HCT116 (cell line): Measurements from ENCODE around the gene APBB2. TPM values are rescaled to one million over a fixed set of nuclear protein-coding genes. Genes with fewer than 3 reads are reported as not detected.

Experiments used
- ATAC-seq: fragments of 200-7000 bp; cut with Tn5 transposase; 2 replicates; pipeline ENCODE4 v1.9.1; 2020; ENCODE audit warnings: mild to moderate bottlenecking, moderate library complexity
- BruUV-seq: library from RNA; stranded (reverse); fragments of 400-500 nt; replicated peaks from 2 replicates; lab custom pipeline; 2021; lab: Mats Ljungman, UMichigan
- CTCF ChIA-PET: fragments of 300-600 bp; sonication (Branson Sonifier 250); formaldehyde crosslinking; loops from one replicate; lab custom pipeline; 2021; ENCODE audit warnings: antibody characterized with exemption; lab: Charles Lee
- POLR2A ChIA-PET: fragments of 300-600, 350-600 bp; sonication (Branson Sonifier 250); formaldehyde crosslinking; loops from one replicate; lab custom pipeline; 2021; ENCODE audit warnings: antibody characterized with exemption; lab: Charles Lee
- RAD21 ChIA-PET, 2 experiments: fragments of 300-600 bp; sonication (Branson Sonifier 250); formaldehyde crosslinking; loops; one replicate each; lab custom pipeline; 2023; ENCODE audit warnings: low total read pairs in 2 of 2; ENCODE audit not compliant: uncharacterized antibody in 2 of 2, unreplicated experiment in 2 of 2, low non-redundant PET in 1 of 2; lab: Charles Lee
- DNase-seq: peaks from one replicate; pipeline ENCODE4 v3.0.0-alpha.2; 2010; ENCODE audit warnings: low read depth, low spot score
- H2AFZ ChIP-seq: fragments of 200-600 bp; shearing (Covaris generic), sonication (generic); 2 replicates; pipeline ENCODE4 v1.6.1; 2017; ENCODE audit warnings: low read depth, mixed run types, mixed read lengths, antibody characterized with exemption, low read length; ENCODE audit not compliant: poor library complexity, severe bottlenecking
- H3K27ac ChIP-seq: 2 replicates; pipeline ENCODE4 v1.5.1; 2012; ENCODE audit warnings: low read depth, low read length
- H3K27me3 ChIP-seq: fragments of 200-600 bp; sonication (generic); 2 replicates; pipeline ENCODE4 v1.6.1; 2016; ENCODE audit warnings: mixed run types, low read length, mixed read lengths; ENCODE audit not compliant: insufficient read depth
- H3K36me3 ChIP-seq, 2 experiments: fragments of 200-500 bp in 1 of 2; fragments of 200-600 bp in 1 of 2; sonication (Bioruptor generic) in 1 of 2; sonication (generic) in 1 of 2; 2 replicates each; pipeline versions ENCODE4 v1.5.1 to v1.6.1; 2014 to 2016; ENCODE audit warnings: low read length in 2 of 2, inconsistent platforms in 1 of 2, mixed read lengths in 1 of 2, mixed run types in 1 of 2; ENCODE audit not compliant: insufficient read depth in 2 of 2, control insufficient read depth in 1 of 2
- H3K4me1 ChIP-seq, 2 experiments: fragments of 200-600 bp in 1 of 2; sonication (generic) in 1 of 2; 2 replicates each; pipeline versions ENCODE4 v1.5.1 to v1.6.1; 2012 to 2017; ENCODE audit warnings: low read length in 2 of 2, inconsistent platforms in 1 of 2, mild to moderate bottlenecking in 1 of 2, mixed read lengths in 1 of 2, mixed run types in 1 of 2, moderate library complexity in 1 of 2; ENCODE audit not compliant: insufficient read depth in 2 of 2, control insufficient read depth in 1 of 2
- H3K4me2 ChIP-seq: fragments of 200-600 bp; sonication (generic); 2 replicates; pipeline ENCODE4 v1.6.1; 2017; ENCODE audit warnings: mixed run types, low read length, mixed read lengths
- H3K4me3 ChIP-seq, 2 experiments: fragments of 200-600 bp in 1 of 2; sonication (generic) in 1 of 2; replicated peaks in 1 of 2; 2 replicates each; pipeline ENCODE4 v1.5.1; 2011 to 2016; ENCODE audit warnings: low read length in 2 of 2, control low read depth in 1 of 2, low read depth in 1 of 2, mild to moderate bottlenecking in 1 of 2, mixed read lengths in 1 of 2, mixed run types in 1 of 2
- H3K79me2 ChIP-seq: fragments of 200-600 bp; sonication (generic); 2 replicates; pipeline ENCODE4 v1.6.1; 2017; ENCODE audit warnings: mild to moderate bottlenecking, mixed run types, low read length, moderate library complexity, mixed read lengths; ENCODE audit not compliant: insufficient read depth
- H3K9ac ChIP-seq: fragments of 200-600 bp; sonication (generic); 2 replicates; pipeline ENCODE4 v1.6.1; 2016; ENCODE audit warnings: low read length, mixed read lengths
- H3K9me2 ChIP-seq: fragments of 200-600 bp; sonication (generic), shearing (Covaris generic); 2 replicates; pipeline ENCODE4 v1.6.1; 2017; ENCODE audit warnings: mixed run types, mild to moderate bottlenecking, moderate library complexity; ENCODE audit not compliant: insufficient read depth
- H3K9me3 ChIP-seq, 2 experiments: fragments of 200-500 bp in 1 of 2; fragments of 200-600 bp in 1 of 2; sonication (Bioruptor generic) in 1 of 2; sonication (generic) in 1 of 2; 2 replicates each; pipeline ENCODE4 v1.6.1; 2014 to 2017; ENCODE audit warnings: low read length in 2 of 2, mixed read lengths in 2 of 2, inconsistent platforms in 1 of 2, low read depth in 1 of 2, mild to moderate bottlenecking in 1 of 2, mixed run types in 1 of 2, moderate library complexity in 1 of 2; ENCODE audit not compliant: control insufficient read depth in 1 of 2, insufficient read depth in 1 of 2
- H4K20me1 ChIP-seq: fragments of 200-600 bp; sonication (generic), shearing (Covaris generic); 2 replicates; pipeline ENCODE4 v1.6.1; 2017; ENCODE audit warnings: mixed run types, mild to moderate bottlenecking, moderate library complexity; ENCODE audit not compliant: insufficient read depth
- ATF3 ChIP-seq: IDR thresholded peaks from 2 replicates; pipeline ENCODE4 v1.6.1; 2012
- CBX3 ChIP-seq: IDR thresholded peaks from 2 replicates; pipeline ENCODE4 v1.6.1; 2012; ENCODE audit warnings: low read depth
- EGR1 ChIP-seq: IDR thresholded peaks from 2 replicates; pipeline ENCODE4 v1.6.1; 2012; ENCODE audit warnings: low read depth
- ELF1 ChIP-seq: IDR thresholded peaks from 2 replicates; pipeline ENCODE4 v1.6.1; 2012; ENCODE audit warnings: low read depth, borderline replicate concordance
- EZH2 ChIP-seq: fragments of 200-600 bp; sonication (generic); IDR thresholded peaks from 2 replicates; pipeline ENCODE4 v1.6.1; 2017; ENCODE audit warnings: antibody characterized with exemption, mixed run types
- EZH2phosphoT487 ChIP-seq: fragments of 200-600 bp; IDR thresholded peaks from 2 replicates; pipeline ENCODE4 v1.6.1; 2018; ENCODE audit warnings: antibody characterized with exemption, borderline replicate concordance
- FOSL1 ChIP-seq: IDR thresholded peaks from 2 replicates; pipeline ENCODE4 v1.6.1; 2012; ENCODE audit warnings: low read depth
- JUND ChIP-seq: IDR thresholded peaks from 2 replicates; pipeline ENCODE4 v1.6.1; 2012
- POLR2A ChIP-seq: IDR thresholded peaks from 2 replicates; pipeline ENCODE4 v1.7.0; 2011; ENCODE audit warnings: borderline replicate concordance; ENCODE audit not compliant: insufficient read depth, insufficient read length; ENCODE audit errors: extremely low read depth
- POLR2AphosphoS5 ChIP-seq: IDR thresholded peaks from 2 replicates; pipeline ENCODE4 v1.6.1; 2011; ENCODE audit warnings: mild to moderate bottlenecking, low read depth, low read length, moderate library complexity
- RAD21 ChIP-seq: IDR thresholded peaks from 2 replicates; pipeline ENCODE4 v1.6.1; 2012; ENCODE audit warnings: low read depth, mild to moderate bottlenecking
- REST ChIP-seq: IDR thresholded peaks from 2 replicates; pipeline ENCODE4 v1.6.1; 2012; ENCODE audit warnings: low read depth
- SIN3A ChIP-seq: IDR thresholded peaks from 2 replicates; pipeline ENCODE4 v1.6.1; 2012; ENCODE audit warnings: low read depth
- SRF ChIP-seq: IDR thresholded peaks from 2 replicates; pipeline ENCODE4 v1.6.1; 2012; ENCODE audit warnings: low read depth
- TCF7L2 ChIP-seq: IDR thresholded peaks from 2 replicates; pipeline ENCODE4 v1.7.0; 2011; ENCODE audit warnings: borderline replicate concordance, inconsistent platforms; ENCODE audit not compliant: insufficient read depth, insufficient read length; ENCODE audit errors: extremely low read depth
- YY1 ChIP-seq: IDR thresholded peaks from 2 replicates; pipeline ENCODE4 v1.6.1; 2011; ENCODE audit warnings: low read length, low read depth, moderate library complexity, mild to moderate bottlenecking; ENCODE audit not compliant: insufficient replicate concordance; ENCODE audit errors: extremely low read depth
- ZFX ChIP-seq: fragments of 450-650 bp; IDR thresholded peaks from 2 replicates; pipeline ENCODE4 v1.6.1; 2017
- intact Hi-C: fragments of 100-400 bp; cut with micrococcal nuclease; formaldehyde crosslinking; loops from 2 replicates; pipeline ENCODE4 v1.10.0; 2022
- total RNA-seq: library from RNA; stranded (reverse); gene quantifications from one replicate; pipeline ENCODE4 v1.2.1, GENCODE V29; 2021; ENCODE audit not compliant: unreplicated experiment
- TF ChIP-seq, protein P1 (sequence below), 3 experiments: fragments of 200-600 bp in 1 of 3; sonication (generic) in 1 of 3; IDR thresholded peaks in 2 of 3; conservative IDR thresholded peaks in 1 of 3; 2 replicates each; pipeline ENCODE4 v1.5.1; 2012 to 2017; ENCODE audit warnings: low read depth in 2 of 3, low read length in 2 of 3, antibody characterized with exemption in 1 of 3, borderline replicate concordance in 1 of 3, control low read depth in 1 of 3, mild to moderate bottlenecking in 1 of 3, mixed read lengths in 1 of 3, mixed run types in 1 of 3, moderate library complexity in 1 of 3; ENCODE audit not compliant: insufficient read depth in 1 of 3
- TF ChIP-seq, protein P2 (sequence below): IDR thresholded peaks from 2 replicates; pipeline ENCODE4 v1.6.1; 2011; ENCODE audit warnings: mild to moderate bottlenecking, low read length, moderate library complexity; ENCODE audit not compliant: insufficient replicate concordance; ENCODE audit errors: extremely low read depth
- TF ChIP-seq, protein P3 (sequence below): IDR thresholded peaks from 2 replicates; pipeline ENCODE4 v1.6.1; 2012

APBB2 gene
- total RNA-seq, 1 experiment from 2014 or later, result 72.5 TPM

- no peak overlapping the region for H3K4me2 ChIP-seq
- no peaks in the 10 kb centered on the region for H3K9me3 ChIP-seq
- ATAC-seq (no peak), DNase-seq (no peak)
- H3K9ac ChIP-seq, result no peak overlapping the region
- H3K36me3 ChIP-seq, result no peaks in the 10 kb centered on the region
- H3K27ac ChIP-seq, result no peak overlapping the region
- no peaks in the 10 kb centered on the region for H3K79me2 ChIP-seq
- no peak overlapping the region for H3K4me3 ChIP-seq
- no peaks in the 10 kb centered on the region for H3K27me3 ChIP-seq
- POLR2A ChIA-PET, result no interaction called here
- CTCF ChIA-PET, result no interaction called here
- no TSS peak for BruUV-seq
- no peaks in the 10 kb centered on the region for H4K20me1 ChIP-seq
- no peaks in the 10 kb centered on the region for H3K9me2 ChIP-seq
- RAD21 ChIA-PET, result no interaction called here
- intact Hi-C loops, result no loop called here
- TF ChIP-seq POLR2AphosphoS5, result no peak
- TF ChIP-seq RAD21, result no peak
- TF ChIP-seq SRF, result no peak
- TF ChIP-seq, protein P1, sequence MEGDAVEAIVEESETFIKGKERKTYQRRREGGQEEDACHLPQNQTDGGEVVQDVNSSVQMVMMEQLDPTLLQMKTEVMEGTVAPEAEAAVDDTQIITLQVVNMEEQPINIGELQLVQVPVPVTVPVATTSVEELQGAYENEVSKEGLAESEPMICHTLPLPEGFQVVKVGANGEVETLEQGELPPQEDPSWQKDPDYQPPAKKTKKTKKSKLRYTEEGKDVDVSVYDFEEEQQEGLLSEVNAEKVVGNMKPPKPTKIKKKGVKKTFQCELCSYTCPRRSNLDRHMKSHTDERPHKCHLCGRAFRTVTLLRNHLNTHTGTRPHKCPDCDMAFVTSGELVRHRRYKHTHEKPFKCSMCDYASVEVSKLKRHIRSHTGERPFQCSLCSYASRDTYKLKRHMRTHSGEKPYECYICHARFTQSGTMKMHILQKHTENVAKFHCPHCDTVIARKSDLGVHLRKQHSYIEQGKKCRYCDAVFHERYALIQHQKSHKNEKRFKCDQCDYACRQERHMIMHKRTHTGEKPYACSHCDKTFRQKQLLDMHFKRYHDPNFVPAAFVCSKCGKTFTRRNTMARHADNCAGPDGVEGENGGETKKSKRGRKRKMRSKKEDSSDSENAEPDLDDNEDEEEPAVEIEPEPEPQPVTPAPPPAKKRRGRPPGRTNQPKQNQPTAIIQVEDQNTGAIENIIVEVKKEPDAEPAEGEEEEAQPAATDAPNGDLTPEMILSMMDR (IDR thresholded peaks at IDR 0.05 in 2 of 3, conservative IDR thresholded peaks at IDR 0.05 in 1 of 3; ENCODE audit: borderline replicate concordance in 1 of 3, insufficient read depth in 1 of 3, low read depth in 2 of 3, low read length in 2 of 3), result no peak
- no peak for TF ChIP-seq TCF7L2
- TF ChIP-seq FOSL1, result no peak
- no peak for TF ChIP-seq EZH2phosphoT487
- TF ChIP-seq, protein P2, sequence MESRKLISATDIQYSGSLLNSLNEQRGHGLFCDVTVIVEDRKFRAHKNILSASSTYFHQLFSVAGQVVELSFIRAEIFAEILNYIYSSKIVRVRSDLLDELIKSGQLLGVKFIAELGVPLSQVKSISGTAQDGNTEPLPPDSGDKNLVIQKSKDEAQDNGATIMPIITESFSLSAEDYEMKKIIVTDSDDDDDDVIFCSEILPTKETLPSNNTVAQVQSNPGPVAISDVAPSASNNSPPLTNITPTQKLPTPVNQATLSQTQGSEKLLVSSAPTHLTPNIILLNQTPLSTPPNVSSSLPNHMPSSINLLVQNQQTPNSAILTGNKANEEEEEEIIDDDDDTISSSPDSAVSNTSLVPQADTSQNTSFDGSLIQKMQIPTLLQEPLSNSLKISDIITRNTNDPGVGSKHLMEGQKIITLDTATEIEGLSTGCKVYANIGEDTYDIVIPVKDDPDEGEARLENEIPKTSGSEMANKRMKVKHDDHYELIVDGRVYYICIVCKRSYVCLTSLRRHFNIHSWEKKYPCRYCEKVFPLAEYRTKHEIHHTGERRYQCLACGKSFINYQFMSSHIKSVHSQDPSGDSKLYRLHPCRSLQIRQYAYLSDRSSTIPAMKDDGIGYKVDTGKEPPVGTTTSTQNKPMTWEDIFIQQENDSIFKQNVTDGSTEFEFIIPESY, result no peak
- no peak for TF ChIP-seq YY1
- TF ChIP-seq SIN3A, result no peak
- TF ChIP-seq ATF3, result no peak
- TF ChIP-seq, protein P3, sequence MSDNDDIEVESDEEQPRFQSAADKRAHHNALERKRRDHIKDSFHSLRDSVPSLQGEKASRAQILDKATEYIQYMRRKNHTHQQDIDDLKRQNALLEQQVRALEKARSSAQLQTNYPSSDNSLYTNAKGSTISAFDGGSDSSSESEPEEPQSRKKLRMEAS, result no peak
- no peak for TF ChIP-seq EZH2
- no peak for TF ChIP-seq EGR1
- no peak for TF ChIP-seq POLR2A
- no peak for TF ChIP-seq REST
- TF ChIP-seq ZFX, result no peak
- no peak for TF ChIP-seq CBX3
- no peak for TF ChIP-seq JUND
- no peak for TF ChIP-seq ELF1
- TF ChIP-seq, all 23 proteins: peak for 0
- Histone ChIP-seq H3K4me1 (no peaks in the 10 kb centered on the region), H2AFZ (no peak overlapping the region)
Observed at GRCh38 chr4:40800064-40800463, 414.3 kb downstream of the APBB2 start.
